ENCODE measurements around the gene ADNP.

Gene ADNP

DNA sequence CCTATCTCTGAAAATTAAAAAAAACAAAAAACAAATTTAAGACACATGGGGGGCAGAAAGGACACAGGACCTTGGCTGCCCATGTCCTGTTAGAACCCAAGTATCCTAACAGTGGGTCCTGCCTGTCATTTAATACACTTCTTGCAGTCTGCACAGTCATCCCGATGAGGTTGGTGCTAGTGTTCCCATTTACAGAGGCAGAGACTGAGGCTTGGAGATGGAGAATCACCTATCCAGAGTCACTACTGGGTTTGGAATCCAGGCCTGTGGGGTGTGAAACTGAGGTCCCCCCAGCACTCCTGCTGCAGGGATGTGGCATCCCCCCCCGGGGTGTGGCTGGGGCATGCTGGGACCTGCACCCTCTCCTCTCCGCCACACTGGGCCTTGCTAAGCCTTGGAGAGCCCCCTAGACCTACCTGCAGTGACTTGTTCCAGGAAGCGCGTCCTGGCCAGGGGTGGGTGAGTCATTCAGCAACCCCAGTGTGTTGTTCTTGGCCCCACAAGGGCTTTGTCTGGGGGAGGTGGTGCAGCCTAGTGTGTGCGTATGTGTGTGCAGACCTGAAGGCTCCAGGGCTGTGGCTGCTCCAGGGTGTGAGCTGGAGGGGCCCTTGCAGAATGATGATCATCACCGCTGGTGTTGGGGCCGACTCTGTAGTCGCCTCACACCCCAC lies 86.7 kb downstream of the ADNP start:
- peak; percentile 15 for DNase-seq

DNA sequence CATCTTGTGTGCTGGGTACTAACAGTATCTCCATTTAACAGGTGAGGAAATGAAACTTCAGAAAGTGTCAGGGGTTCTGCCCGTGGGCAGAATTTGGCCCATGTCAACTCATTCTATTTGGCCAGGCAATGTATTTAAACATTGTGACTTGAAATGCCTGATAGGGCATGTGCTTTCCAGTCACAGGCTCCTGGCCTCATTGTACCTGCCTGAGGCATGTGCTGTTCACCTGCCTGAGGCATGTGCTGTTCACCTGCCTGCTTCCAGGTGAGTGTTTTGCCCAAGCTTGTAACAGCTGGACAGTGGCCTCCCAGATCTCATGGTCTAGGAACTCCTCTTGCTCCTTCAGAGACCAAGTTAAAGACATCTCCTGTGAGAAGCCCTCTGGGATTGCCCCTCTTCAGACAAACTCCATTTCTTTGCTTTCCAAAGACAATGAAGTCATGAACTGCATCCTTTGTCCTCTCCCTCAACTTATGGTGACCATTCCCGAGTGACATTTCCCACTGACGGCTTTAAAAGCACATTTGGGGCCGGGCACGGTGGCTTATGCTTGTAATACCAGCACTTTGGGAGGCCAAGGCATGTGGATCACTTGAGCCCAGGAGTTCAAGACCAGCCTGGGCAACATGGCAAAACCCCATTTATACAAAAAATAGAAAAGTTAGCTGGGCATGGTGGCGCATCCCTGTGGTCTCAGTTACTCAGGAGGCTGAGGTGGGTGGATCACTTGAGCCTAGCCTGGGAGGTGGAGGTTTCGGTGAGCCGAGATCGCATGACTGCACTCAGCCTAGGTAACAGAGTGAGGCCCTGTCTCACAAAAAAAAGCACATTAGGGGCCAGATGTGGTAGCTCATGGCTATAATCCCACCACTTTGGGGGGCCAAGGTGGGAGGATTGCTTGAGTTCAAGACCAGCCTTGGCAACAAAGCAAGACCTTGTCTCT lies 87.6 kb downstream of the ADNP start:
- DNase-seq: no peak

DNA sequence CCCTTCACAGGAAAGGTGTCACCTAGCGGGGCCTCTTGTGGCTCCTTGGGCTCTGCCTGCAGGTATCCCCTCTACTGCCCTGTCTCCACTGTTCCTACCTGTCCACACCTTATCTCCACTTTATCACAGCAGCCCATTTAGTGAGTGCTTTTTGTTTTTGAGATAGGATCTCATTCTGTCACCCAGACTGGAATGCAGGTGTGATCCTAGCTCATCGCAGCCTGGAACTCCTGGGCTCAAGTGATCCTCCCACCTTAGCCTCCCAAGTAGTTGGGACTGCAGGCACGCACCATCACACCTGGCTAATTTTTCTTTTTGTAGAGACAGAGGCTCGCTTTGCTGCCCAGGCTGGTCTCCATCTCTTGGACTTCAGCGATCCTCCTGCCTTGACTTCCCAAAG lies 88.4 kb downstream of the ADNP start:
- no peak for DNase-seq

Measured in activated effector memory CD4-positive, alpha-beta T cell treated with Interleukin-2 at 50 U/mL for 16 hours (primary cell).